T-helper 22 cell (primary cell): ENCODE results near the gene CCDC102A.

Source experiments
- DNase-seq: peaks from one replicate; pipeline ENCODE4 v3.0.0-alpha.2; 2020; ENCODE audit warnings: low read depth

Gene CCDC102A

DNA sequence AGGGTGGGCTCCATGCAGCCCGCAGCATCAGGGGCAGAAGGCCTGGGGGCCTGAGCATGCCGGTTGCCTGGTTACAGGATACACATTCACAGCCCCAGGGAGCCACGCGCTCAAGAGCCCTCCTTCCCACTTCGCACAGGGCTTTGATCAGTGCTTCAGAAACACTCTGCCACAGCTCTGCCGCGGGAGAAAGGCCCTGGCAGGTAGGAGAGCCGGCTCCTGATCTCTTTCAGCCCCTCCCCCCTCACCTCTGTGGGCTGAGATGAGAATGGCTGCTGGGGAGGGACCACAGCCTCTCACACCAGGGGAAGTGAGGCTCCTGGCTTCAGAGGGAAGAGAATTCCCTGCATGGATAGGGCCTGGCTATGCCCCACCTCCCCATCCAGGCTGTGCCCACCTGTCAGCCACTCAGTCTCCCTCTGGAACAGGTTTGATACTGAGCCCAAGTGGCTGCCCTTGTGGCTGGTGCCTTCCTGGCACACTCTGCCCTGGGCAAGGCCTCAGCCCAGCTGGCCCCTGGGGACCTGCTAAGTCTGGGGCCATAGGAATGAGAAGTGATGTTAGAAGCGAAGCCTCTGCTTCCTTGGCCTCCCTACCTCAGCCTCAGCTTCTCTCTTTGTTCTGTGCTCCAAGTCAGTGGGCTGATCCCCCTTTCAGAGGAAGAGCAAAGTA lies 58.7 kb downstream of the CCDC102A start:
- no peak for DNase-seq

- no peak for DNase-seq
Measured at GRCh38 chr16:57476546-57477410, 59.6 kb downstream of the CCDC102A start.

GRCh38 chr16:57475711-57476339 lies 60.5 kb downstream of the CCDC102A start:
- peak; percentile 54 for DNase-seq

DNA sequence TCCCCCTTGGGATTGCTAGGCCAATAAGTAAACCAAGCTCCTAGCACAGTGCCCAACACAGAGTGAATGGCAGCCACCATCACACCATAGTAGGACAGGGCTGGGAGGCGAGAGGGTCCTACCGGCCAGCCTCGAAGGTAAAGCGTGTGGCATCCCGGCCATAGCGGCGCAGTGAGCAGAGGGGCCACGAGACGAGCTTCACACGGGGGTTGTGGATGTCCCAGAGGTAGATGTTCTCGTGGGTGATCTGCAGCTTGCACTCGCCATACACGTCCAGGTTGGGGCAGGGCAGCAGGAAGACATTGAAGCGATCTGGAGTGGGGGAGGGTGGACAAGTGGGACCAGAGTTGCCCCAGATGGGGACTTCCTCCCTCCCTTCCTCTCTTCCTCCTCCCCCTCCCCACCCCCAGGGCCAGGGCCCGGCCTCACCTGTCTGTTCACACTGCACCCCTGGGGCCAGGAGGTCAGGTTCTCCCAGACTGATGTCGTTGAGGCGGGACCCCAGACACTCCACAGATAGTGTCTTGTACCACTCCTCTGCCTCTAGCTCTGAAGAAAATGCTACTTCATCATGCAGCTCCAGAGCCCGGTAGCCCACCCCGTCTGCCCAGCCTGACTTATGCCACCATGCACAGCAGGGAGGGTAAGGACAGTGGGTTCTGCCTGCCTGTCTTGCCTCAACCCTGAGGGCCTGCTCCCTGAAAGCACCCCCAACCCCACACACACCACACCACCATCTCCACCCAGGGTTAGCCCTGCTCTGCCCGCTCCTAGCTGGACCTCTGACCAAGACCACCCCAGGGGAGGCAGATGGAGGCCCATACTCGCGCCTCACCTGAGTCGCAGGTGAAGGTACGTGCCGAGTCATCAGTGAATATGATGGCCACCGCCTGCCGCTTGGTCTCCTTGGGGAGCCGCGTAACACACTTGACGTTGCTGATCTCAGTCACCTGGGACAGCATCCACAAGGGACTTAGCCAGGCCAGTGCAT lies 61.4 kb downstream of the CCDC102A start:
- DNase-seq = no peak

DNA sequence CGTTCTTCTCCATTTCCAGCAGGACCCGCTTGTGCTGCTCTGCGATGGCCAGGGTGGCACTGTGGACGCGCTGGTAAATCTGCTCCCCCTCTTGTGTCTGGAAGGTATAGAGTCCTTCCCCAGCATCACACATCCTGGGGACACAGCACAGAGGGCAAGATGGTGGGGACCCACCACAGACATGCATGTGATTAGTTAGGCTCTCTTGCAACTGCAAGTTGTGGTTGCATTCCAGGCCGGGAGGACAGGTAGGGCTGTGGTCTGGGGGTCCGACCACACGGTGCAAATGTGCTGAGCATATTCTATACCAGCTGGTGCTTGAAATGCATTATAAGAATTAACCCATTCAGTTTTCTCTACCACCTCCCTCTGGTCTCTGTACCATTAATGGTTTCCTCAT lies 62.5 kb downstream of the CCDC102A start:
- no peak for DNase-seq

DNA sequence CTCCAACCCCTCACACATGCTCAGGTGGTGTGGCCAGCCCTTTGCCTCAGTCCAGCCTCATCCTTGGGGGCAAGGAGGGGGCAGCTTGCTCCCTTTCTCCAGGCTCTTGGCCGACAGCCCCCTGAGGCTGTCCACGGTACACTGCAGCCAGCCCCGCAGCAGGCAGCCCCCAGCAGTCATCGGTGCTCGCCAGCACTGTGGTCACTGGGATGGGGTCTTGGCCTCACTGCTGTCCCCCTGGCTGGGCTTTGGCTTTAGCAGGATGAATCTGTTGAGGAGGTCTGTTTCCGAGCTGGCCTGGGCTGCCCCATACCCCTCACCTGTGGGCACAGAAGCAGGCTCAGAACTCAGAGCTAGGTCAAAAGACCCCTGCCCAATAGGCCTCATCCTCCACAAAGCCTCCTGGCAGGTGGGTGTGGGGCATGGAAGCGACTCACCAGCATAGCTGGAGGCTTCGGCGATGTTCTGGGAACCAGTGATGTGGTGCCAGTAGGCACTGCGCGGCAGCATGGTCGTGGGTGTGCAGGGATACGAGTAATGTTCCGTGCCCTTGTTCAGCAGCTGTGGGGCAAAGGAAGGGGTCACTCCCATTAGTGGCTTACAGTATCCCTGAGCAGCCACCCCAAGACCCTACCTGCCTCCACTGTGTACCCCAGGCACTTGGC lies 63.1 kb downstream of the CCDC102A start:
- DNase-seq = no peak

DNA sequence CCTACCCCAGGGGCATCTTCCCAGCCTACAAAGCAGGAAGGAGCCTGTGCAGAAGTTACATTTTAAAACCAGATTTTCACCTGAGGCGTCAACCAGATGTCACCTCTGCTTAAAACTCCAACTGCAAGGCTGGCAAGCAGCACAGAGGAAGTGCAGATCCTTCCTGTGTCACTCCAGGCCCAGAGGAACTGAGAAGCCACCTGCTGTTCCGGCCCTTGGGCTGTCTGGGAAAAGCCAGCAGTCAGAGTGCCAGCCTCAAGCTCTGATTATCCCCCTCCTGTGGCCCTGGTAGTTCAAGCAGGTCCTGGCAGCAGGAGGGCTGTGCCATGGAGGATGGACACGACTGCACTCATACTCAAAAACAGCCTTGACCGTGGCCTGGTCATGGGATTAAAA lies 63.7 kb downstream of the CCDC102A start:
- no peak for DNase-seq

DNA sequence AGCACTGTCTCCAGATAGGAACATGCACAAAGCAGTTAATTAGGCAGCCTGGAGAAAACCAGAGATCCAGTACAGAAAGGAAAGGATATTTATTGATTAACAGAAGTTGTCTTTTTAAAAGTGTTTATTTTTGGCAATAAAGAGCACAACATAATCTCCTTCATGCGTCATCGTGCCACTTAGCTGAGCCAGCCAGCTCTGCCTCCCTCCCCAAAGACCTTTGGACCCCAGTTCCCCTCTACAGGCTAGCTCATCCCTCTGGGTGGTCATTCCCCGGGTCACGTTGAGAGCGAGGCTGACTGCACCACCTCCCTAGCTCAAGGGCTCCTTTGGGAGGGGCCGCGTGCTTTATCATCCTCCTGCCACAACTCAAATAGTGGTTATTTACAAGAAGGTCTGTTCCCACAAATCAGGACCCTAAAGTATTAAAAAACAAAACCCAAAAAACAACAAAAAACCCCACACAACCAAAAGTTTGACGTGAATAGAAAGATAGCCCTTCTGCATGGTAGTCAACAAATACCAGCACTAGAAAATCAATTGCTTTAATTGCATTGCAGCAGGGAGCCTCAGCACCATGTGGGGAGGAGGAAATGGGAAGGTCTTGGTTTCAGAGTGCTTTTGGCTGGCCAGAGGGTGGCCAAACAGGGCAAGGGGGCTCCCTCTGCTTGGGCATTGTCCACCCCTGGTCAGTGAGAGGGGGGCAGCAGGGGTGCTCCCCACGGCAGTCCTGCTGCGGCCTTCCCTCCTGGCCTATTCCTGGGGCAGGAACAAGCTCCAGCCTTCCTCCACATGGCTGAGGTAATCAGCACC lies 64.3 kb downstream of the CCDC102A start:
- DNase-seq = no peak

DNA sequence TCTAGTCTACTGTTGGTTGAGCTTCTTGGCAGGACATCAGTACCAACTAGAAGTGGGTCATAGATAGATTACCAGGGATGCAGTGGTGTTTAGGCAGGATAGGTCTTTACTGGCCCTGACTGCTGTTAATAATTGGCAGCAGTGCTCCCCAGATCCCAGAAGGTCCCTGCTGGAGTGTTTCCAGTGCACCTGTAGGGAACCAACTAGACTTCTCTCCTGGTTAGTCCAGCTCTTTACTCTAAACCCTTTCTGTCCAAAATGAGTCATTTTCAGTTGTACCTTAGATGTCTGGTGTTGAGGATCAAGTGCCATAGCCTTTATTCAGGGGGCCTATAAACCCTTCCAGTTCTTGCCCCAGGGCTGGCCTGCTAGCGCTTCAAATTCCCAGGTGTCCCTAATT lies 65.2 kb downstream of the CCDC102A start:
- DNase-seq = no peak

GRCh38 chr16:57470711-57471110 lies 65.7 kb downstream of the CCDC102A start:
- DNase-seq = no peak

DNA sequence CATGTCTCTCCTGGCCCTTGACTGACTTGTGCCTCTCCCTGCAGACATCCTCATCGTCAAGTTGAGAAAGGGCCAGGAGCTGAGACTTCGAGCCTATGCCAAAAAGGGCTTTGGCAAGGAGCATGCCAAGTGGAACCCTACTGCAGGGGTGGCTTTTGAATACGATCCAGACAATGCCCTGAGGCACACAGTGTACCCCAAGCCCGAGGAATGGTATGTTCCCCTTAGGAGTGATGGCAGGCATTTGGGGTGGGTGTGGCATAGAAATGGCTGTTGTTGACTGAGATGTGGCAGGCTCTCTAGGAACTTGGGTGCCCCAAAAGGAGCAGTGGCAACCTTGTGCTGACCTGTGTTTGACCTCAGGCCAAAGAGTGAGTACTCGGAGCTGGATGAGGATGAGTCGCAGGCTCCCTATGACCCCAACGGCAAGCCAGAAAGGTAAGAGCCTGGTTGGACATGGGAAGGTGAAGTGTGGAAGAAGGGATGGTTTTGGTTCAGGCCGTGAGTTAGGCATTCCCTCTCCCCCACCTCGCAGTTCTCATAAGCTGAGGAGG lies 66.4 kb downstream of the CCDC102A start:
- no peak for DNase-seq

DNA sequence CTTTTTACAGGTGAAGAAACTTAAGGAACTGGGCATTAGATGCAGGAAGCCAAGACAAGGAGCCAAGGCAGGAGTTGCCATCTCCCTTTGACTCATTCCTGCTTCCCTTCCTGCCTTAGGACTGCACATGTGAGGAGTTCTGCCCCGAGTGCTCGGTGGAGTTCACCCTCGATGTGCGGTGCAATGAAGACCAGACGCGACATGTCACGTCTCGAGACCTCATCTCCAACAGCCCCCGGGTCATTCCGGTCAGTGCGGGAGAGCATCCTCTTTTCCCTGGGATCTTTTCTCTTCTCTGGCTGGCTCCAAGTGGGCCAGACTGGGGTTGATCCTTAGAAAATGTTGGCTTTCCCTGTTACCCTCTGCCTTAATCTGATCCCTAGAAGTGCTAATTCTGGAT lies 67.3 kb downstream of the CCDC102A start:
- no peak for DNase-seq

GRCh38 chr16:57468346-57468745 lies 68.0 kb downstream of the CCDC102A start:
- no peak for DNase-seq

DNA sequence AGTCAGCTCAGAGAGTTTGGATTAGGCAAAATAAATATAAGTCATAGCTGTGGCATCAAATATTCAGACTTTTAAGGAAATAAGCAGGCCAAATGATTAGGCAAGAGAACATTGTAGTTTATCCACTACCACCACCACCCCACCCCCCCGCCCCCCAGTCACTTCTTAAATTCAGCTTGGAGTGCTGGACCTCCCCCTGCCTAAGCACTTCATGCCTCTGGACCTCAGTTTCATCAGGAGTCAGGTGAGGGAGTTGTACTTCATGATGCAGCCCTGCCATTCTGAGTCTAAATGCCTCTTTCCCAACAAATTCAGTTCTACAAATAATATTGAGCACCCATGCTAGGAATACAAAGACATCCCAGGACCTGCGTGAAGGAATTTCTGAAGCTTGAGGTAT lies 71.8 kb downstream of the CCDC102A start:
- DNase-seq = no peak

GRCh38 chr16:57462978-57463362 lies 73.4 kb downstream of the CCDC102A start:
- DNase-seq = no peak

- peak; percentile 81 for DNase-seq
Measured at GRCh38 chr16:57462209-57462977, 74.0 kb downstream of the CCDC102A start, which contains the start of gene POLR2C. Gene POLR2C (plus strand): TSS chr16:57462679. CDS start chr16:57462725, 46 bp downstream.
